Stimulated activated CD8-positive, alpha-beta memory T cell treated with anti-CD3 and anti-CD28 coated beads, Interleukin-4, amount 100 ng/mL, for 48 hours (primary cell): ENCODE data around the gene ACKR2.
"Not testable (repeated sequence)": the region's sequence is repeated elsewhere in the genome, so short reads cannot be mapped to it uniquely, and the experiment has no call there.

Experiments used
- DNase-seq: peaks from one replicate; pipeline ENCODE4 v3.0.0-alpha.2; 2020

ACKR2 gene

DNA sequence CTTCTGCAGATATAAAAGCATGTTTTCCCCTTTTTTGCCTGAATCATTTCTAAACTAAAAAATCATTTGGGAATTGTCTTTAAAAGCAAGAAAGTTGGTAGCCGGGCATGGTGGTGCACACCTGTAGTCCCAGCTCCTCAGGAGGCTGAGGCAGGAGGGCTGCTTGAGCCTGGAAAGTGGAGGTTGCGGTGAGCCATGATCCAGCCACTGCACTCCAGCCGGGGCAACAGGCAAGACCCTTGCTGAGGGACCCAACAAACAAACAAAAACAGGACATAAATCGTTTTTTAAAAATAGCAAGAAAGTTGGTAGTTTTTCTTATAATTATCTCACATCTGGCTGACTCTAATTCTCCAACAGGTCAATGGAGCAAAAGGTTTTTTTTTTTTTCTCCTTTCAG, 7.5 kb upstream of the ACKR2 start:
- no peak for DNase-seq

DNA sequence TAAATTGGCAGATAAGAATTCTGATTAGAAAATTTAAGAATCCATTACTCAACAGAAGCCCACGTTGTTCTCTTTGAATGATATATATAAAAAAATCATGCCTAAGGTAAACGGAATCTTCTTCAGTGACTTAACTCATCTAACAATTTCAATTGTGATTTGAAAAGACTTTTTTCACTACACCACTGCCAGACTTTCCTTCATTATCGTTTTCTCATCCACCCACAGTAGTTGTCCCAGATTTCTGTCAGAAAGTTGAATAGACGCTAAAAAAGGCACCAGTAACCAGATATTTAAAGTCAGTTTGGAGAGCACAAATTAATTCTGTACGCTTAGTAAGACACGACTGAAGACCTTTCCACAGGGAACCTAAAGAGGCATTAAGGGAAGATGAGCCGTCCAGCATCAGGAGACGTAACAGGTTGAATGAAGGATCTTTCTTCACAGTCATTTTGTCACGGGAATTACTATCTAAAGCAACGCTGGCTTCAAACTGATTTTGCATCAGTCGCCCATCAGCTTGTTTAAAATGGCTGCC, 6.3 kb upstream of the ACKR2 start:
- DNase-seq: no peak

DNA sequence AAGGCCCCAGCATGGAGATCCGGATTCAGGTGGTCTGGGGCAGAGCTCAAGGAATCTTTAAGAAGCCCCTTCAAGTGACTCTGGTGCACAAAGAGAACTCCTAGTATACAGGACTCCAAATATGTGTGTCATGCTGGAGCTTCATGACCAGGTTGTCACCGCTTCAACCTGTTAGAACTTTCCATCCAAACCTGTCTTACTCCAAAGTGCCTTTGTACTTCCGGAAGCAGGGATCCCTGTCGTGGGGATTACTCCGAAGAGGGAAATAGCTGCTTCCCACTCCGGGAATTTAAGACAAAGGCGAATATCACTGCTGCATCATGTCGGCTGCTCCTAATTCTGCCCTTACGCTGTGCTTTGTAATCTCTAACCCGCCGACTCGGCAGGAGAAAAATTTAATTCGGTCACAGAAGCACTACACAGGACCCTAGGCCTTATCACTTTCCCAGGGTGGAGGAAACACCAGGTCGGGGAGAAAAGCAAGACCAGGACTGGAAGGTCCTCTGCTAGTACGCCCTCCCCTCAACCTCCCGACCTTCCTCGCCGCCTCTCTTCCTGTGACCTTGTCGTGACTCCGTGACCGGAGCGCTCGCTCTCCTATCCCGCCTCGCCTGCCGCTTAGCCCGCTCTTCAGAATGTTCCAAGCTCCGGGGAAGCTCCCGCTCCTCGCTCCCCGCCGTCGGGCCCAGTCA, 5.7 kb upstream of the ACKR2 start:
- no peak for DNase-seq

DNA sequence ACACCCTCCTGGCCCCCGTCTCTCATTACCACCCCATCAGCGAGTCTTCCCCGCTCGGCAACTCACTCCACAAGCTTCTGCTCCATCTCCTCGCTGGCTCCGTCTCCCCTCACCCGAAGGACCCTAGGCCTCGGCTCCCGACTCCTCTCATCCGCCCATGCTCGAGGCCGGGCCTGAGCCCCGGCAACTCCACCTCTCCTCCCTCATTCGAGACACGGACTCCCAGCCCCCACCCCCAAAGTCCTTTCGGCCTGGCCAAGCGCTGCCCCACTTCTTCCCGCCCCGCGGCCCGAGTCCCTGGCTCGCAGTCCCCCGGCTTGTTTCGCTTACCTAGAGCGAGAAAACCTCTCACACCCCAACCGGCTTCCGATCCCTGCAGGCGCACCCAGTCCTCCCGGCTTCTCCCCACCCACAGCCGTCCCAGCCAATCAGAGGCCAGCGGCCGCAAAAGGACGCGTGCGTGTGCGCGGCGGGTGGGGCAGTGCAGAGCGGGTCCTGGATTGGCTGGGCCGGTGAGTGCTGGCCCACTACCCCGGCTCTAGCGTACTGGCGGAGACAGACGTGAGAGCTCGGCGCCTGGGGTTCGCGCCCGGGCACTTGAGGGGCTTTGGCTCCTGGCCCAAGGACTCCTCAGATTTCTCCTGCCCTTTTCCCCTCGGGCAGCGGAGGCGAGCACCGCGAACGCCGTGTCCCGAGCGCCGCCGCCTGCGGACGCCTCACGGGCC, 5.0 kb upstream of the ACKR2 start, which contains the start of gene HIGD1A:
Gene HIGD1A, minus strand, starts transcription at position 385 of the 725 bp plus-strand sequence. CDS start 10,237 bp downstream, outside the sequence.
- DNase-seq: peak; percentile 94

DNA sequence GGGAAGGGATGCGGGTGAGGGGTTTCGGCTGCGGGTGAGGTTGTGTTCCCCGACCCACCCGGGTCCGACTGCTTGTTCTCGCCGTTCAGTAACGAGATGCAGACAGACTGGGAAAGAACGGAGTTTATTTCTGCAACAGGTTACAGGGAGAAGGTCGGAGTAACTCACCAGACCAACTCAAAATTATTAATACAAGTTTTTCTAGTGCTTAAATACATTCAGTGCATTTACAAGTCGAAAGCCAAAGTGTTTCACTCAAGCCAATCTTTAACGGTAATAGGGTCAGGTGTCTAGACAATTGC, 4.5 kb upstream of the ACKR2 start:
- no peak for DNase-seq

DNA sequence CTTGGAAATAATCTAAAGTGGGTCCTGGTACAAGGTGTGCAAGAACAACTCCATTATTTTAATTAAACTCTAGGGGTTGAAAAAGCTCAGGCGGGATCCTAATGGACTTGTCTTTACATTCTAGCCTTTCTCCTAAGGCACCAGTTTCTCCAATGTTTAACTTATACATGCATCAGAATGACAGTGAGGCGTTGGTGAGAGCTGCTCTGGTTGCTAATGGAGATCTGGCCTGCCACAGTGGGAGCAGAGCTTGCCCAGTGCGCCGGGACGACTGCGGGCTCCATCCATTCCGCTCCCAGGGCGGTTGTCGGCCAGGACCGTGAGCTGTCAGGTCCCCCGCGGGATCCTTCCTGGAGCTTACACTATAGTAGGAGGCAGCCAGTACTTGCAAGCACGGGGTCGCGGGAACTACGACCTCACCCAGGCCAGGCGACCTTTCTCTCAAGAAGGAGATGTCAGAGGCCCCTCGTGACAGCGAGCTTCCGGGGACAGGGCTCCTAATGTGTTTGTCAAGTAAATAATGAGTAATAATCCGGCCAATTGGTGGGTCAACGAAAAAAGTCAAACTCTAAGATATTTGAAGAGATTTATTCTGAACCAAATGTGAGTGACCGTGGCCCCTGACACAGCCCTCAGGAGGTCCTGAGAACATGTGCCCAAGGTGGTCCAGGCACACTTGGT, 4.0 kb upstream of the ACKR2 start:
- no peak for DNase-seq

DNA sequence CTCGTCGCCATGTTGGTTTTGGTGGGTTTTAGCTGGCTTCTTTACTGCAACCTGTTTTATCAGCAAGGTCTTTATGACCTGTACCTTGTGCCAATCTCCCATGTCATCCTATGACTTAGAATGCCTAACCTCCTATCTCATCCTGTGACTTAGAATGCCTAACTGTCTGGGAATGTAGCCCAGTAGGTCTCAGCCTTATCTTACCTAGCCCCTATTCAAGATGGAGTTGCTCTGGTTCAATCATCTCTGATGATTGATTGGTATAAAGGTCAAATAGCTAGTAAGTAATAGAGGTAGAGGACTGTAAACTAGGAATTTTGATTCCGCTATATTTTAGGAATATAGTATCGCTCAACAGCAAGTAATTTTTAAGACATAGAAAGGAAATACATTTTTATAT, 1.3 kb upstream of the ACKR2 start:
- no peak for DNase-seq

DNA sequence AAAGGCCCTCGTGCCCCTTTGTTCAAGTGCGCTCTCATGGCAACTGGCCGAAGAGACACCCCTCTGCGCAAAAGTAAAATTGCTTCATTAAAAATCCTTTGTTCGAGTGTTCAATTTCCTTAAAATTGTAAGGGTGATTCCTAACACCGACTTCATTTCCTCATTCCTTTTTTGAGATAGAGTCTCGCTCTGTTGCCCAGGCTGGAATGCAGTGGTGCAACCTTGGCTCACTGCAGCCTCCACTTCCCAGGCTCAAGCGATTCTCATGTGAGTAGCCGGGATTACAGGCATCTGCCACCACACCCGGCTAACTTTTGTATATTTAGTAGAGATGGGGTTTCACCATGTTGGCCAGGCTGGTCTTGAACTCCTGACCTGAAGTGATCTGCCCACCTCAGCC, 1.5 kb downstream of the ACKR2 start:
- DNase-seq: not testable (repeated sequence)

DNA sequence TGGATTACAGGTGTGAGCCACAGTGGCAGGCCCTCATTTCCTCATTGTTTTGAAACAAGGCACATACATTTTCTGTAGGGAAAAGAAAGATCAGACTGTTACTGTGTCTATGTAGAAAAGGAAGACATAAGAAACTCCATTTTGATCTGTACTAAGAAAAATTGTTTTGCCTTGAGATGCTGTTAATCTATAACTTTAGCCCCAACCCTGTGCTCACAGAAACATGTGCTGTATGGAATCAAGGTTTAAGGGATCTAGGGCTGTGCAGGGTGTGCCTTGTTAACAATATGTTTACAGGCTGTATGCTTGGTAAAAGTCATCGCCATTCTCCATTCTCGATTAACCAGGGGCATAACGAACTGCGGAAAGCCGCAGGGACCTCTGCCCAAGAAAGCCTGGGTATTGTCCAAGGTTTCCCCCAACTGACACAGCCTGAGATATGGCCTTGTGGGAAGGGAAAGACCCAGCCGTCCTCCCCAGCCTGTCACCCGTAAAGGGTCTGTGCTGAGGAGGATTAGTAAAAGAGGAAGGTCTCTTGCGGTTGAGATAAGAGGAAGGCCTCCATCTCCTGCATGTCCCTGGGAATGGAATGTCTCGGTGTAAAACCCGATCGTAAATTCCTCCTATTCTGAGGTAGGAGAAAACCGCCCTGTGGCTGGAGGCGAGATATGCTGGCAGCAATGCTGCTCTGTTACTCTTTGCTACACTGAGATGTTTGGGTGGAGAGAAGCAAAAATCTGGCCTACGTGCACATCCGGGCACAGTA, 2.1 kb downstream of the ACKR2 start:
- not testable (repeated sequence) for DNase-seq

DNA sequence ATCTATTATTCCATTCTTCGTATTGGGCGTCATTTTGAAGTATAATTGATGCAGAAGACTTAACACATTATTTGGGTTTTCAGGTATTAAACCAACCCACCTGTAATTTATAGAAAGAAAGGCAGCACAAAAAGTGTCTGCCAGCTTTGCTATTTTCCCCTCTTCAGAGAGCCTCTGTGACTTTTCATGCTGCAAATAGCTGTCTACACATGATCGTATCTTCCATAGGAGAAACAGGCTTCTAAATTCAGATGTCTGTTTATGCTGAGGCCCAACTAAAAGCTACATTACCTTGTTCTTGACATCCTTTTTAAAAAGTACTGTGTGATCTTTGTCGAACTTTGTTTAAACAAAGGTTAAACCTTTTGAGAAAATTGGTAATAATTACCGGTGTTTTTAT, 5.0 kb downstream of the ACKR2 start:
- no peak for DNase-seq

DNA sequence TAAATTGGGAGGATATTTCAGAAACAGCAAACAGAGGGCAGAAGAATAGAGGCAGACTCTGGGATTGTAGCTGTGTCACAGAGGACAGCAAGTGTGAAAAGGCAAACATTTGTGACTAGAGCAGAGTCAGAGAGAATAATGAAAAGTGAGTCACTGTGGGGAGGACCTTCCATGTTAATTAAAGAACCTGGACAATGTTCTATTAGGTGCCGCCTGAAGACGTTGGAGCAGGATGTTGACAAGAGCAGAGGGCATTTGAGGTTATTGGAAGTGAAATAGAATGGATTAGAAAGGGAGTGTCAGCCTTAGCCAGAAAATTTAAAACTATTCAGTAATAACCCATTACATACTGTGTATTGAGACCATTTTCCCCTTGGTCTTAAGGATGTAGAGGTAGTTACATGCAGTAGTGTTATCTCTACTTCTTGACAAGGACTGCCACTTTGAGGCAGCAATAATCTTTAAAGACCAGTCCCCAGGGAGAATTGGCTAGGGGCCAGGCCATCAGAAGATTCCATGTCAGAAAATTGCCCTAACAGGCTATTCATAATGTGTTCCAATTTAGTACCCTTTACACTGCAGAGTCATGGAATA, 5.8 kb downstream of the ACKR2 start:
- no peak for DNase-seq

DNA sequence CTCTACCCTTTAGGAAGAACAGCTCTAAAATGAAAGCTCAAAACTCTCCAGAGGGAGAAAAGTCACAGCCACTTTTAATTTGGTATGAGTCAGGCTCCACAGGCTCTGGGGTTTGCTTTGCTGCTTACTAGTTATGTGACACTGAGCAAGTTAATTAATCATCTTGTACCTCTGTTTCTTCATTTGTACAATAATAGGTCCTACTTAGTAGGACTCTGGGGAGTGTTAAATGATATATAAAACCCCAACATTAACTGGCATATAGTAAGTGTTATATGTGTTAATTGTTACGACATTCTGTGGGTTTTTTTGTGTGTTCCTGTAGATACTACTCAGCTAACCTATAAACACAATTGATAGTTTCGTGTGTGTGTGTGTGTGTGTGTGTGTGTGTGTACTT, 6.6 kb downstream of the ACKR2 start:
- no peak for DNase-seq

DNA sequence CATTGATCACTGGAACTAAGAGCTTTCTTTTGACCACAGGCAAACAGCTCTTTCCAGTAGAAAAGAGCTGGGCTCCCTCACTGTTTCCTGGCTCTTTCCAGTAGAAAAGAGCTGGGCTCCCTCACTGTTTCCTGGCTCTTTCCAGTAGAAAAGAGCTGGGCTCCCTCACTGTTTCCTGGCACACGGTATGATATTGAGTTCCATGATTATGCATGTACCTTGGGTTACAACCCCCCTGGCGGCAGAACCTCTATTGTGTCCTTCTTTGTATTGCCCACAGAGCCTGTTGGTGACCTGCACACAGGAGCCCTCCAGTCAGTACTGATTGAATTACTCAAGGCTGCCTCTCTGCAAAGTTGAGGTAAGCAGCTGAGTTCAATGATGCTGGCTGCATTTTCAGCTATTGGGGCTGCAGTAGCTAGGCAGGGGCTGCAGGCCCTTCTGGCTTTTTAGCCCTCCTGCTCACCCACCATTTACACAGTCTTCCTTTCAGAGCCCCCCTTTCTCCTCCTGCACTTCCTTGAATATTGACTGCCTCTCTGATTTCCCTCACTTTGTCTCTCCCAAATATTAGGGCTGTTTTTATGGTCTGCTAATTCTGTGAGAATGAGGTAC, 10.2 kb downstream of the ACKR2 start:
- no peak for DNase-seq

DNA sequence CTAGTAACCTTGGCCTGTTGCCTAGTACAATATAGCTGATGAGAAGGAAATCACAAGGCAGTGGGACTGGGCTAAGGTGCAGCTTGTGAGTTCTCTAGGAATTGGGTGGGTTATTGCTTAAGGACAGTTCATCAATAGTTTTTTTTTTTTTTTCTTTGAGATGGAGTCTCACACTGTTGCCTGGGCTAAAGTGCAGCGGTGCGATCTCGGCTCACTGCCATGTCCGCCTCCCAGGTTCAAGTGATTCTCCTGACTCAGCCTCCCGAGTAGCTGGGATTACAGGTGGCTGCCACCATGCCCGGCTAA, 11.5 kb downstream of the ACKR2 start:
- DNase-seq: no peak

DNA sequence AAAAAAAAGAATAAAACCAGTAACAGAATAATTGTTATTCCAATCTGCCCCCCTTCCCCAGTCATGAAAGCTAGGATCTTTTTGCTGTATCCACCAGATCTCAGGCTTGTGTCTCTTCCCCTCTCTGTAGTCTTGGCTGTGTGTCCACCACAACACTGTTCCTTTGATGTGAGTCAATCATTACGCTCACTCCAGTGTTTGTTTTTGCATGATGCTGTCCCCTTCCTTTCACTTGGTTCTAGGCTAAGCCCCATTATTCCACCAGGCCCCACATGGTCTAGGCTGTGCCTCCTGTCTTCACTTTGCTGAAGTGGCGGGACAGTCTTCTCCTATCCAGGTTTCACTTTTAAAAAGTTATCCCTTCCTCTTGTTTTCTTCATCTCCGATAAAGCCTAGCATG, 13.6 kb downstream of the ACKR2 start:
- no peak for DNase-seq

DNA sequence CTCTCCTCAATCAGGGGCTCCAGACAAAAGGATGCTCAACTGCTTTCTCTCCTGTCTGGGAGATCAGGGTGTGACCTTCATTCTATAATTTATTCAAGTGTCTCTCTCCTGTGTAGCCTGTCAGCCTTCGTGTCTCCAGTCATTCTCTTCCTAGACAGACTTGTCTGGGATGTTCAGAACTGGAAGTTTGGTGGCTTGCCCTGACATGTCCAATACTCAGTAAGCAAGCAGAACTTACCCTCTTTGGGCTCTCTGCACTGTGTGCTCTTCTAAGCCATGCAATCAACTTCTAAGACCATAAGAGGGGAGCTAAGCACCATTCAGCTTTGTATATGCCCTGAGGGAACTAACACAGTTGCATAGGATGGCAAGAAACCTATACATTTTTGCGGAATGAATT, 14.1 kb downstream of the ACKR2 start:
- DNase-seq: no peak

DNA sequence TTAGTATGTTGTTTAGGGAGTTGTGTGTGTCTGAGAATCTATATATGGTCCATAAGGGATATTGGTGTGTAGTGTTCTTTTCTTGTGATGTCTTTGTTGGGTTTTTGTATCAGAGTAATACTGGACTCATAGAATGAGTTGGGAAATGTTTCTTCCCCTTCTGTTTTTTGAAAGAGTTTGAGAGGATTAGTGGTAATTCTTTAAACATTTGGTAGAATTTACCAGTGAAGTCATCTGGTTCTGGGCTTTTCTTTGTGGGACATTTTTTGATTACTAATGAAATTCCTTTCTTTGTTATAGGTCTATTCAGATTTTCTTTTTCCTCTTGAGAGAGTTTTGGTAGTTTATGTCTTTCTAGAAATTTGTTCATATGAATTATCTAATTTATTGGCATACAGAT, 16.9 kb downstream of the ACKR2 start:
- DNase-seq: no peak

DNA sequence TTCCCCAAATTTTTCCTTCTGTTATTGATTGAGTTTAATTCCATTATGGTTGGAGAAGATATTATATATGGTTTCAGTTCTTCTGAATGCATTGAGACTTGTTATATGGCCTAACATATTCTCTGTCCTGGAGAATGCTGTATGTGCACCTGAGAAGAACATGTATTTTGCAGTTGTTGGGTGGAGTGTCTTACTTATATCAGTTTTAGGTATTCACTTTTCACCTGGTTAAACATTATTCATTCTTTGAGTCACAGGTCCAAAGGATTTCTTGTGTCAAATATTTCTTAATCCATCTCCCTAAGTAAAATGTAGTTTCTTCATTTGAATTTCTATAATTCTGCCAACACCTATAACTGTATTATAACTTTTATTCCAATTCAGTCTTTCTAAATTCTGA, 17.8 kb downstream of the ACKR2 start:
- DNase-seq: no peak

DNA sequence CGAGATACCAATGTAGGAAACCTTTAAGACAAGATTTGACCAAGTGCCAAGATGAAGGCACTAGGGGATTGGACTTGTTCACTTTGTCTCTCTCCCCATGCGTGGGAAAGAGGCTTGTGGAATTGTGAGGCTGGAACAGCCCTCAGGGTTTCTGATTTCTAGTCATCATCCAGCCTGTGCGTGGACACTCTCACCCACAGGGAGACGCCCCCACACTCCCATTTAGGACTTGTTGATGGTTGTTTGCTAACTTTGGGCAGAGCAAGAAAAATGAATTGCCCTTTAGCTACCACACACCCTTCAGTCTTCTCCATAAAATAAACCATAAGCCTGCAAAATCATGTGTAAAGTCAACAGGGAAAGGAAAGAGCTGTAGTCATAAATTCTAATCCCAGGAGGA, 18.4 kb downstream of the ACKR2 start:
- DNase-seq: no peak

DNA sequence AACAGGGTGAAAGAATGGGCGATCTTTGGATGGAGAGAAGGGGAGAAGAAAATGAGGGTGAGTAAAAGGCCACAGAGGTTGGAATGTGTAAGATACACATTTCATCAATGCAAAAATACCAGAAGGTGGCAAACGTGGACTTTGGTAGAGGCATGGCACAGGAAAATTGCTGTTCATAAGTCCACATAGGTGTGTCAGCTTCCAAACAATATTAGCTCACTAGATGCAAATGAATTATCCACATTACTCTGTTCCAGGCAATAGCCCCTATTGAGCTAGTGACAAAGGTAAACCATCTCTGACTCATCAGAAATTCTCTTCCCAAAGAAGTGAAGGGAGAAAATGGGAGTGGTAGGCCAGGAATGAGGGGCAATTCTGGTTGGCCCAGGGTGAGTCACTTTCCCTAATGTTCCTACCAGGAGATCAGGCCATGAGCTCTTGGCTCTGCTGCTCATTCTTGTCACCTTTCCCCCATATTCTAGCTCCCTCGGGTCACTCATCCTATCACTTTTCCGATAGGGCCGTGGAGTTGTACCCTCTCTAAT, 19.9 kb downstream of the ACKR2 start:
- no peak for DNase-seq

DNA sequence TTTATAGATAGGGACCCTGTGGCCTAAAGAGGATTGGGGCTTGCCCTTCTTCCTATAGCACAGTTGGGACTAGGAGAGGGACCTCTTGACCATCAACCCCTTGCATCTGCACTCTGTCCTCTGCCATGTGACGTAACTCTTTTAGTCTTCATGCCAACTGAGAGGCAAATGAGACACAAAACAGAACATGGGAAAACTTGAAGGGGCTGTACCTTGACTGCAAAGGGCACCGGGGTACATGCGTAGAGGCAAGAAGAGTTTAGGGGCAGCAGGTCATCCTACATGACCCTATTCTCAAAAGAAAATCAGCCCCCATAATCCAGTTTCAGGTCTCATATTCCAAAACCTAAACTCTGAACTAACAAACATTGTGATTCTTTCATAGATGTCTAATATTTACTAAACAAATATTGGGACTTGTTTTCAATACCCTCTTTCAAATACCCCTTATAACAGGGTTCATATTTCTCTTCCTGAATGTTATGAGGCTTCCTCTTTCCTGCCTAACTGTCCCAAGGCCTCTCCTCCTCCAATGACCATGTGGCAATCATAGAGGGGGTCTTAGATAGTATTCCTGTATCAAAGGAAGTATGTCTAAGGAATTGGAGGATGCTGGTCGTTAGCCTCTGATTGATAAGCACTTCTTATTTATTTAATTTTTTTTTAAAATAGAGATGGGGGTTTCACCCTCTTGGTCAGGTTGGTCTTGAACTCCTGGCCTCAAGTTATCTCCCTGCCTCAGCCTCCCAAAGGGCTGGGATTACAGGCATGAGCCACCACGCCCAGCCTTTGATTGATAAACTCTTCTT, 20.6 kb downstream of the ACKR2 start:
- no peak for DNase-seq
